Neural cell (in vitro differentiated cells): ENCODE data around the gene IPO4.

Experiments
- CTCF ChIP-seq: fragments of 450-650 bp; IDR thresholded peaks from 2 replicates; pipeline ENCODE4 v1.5.1; 2014; ENCODE audit warnings: antibody characterized with exemption, mild to moderate bottlenecking, moderate library complexity; ENCODE audit not compliant: poor library complexity, severe bottlenecking
- EP300 ChIP-seq: fragments of 450-650 bp; conservative IDR thresholded peaks from 2 replicates; pipeline ENCODE4 v1.6.1; 2014; ENCODE audit warnings: antibody characterized with exemption, mild to moderate bottlenecking, moderate library complexity; ENCODE audit not compliant: poor library complexity, severe bottlenecking
- EZH2 ChIP-seq: fragments of 200-600, 300-800 bp; shearing (Covaris generic), sonication (generic); IDR thresholded peaks from 2 replicates; pipeline ENCODE4 v1.6.1; 2014; ENCODE audit warnings: antibody characterized with exemption, low read length, borderline replicate concordance, mild to moderate bottlenecking; ENCODE audit not compliant: insufficient read depth, poor library complexity, severe bottlenecking
- MXI1 ChIP-seq: fragments of 450-650 bp; conservative IDR thresholded peaks from 2 replicates; pipeline ENCODE4 v1.6.1; 2014; ENCODE audit warnings: antibody characterized with exemption, mild to moderate bottlenecking; ENCODE audit not compliant: poor library complexity, severe bottlenecking
- POLR2AphosphoS5 ChIP-seq: IDR thresholded peaks from 2 replicates; pipeline ENCODE4 v1.6.1; 2012
- RAD21 ChIP-seq: fragments of 450-650 bp; conservative IDR thresholded peaks from 2 replicates; pipeline ENCODE4 v1.6.1; 2014; ENCODE audit warnings: antibody characterized with exemption, mild to moderate bottlenecking, moderate library complexity
- REST ChIP-seq: IDR thresholded peaks from 2 replicates; pipeline ENCODE4 v1.6.1; 2012; ENCODE audit warnings: borderline replicate concordance
- SMC3 ChIP-seq: fragments of 450-650 bp; conservative IDR thresholded peaks from 2 replicates; pipeline ENCODE4 v1.6.1; 2014; ENCODE audit warnings: antibody characterized with exemption, mild to moderate bottlenecking, moderate library complexity; ENCODE audit not compliant: poor library complexity
- TAF1 ChIP-seq: IDR thresholded peaks from 2 replicates; pipeline ENCODE4 v1.6.1; 2012; ENCODE audit warnings: low read depth

DNA sequence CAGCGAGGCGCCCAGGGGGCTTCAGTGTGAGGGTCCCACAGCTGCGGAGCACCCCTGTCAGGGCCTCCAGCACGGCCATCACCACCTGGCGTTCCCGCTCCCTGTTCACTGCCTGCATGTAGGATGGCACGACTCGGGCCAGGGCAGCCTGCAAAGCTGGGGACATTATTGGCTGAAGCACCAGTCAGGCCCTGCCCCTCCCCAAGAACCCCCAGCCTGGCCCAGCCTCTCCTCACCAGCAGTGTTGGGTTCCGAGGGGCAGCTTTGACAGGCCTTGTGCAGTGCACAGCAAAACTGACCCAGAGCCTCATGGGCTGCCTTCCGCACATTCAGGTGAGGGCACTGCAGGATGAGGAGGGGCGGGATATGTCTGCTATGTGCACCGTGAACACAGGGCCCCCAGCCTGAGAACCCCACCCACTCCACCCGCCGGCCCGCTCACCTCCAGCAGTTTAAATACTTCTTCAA is 5.6 kb downstream of the IPO4 start:
- TF ChIP-seq CTCF, result no peak
- no peak for TF ChIP-seq EP300
- TF ChIP-seq SMC3, result no peak
- TF ChIP-seq EZH2, result no peak
- TF ChIP-seq POLR2AphosphoS5, result no peak
- no peak for TF ChIP-seq RAD21
- TF ChIP-seq REST, result no peak
- no peak for TF ChIP-seq TAF1
- TF ChIP-seq MXI1, result no peak
